Heart right ventricle (tissue), 16 donors: ENCODE data around the gene PRG2. TPM values are rescaled to one million over a fixed set of nuclear protein-coding genes. Genes with fewer than 3 reads are reported as not detected.

Experiments
- ATAC-seq, 8 donors: fragments of 200-7000 bp; cut with Tn5 transposase; one replicate each; pipeline ENCODE4 v1.9.1; 2020; ENCODE audit warnings: mild to moderate bottlenecking in 8 of 8, moderate library complexity in 8 of 8, moderate number of reproducible peaks in 1 of 8
- DNase-seq, 2 donors: peaks; one replicate each; pipeline ENCODE4 v3.0.0-alpha.2; 2020
- H3K27ac ChIP-seq, 10 donors: fragments of 200-600 bp; sonication (generic) in 2 of 10; one replicate each; pipeline versions ENCODE4 v1.5.0 to v1.8.0; 2020 to 2022; ENCODE audit warnings: mild to moderate bottlenecking in 3 of 10
- H3K27me3 ChIP-seq, 7 donors: fragments of 200-600 bp; one replicate each; pipeline ENCODE4 v1.8.0; 2021 to 2022; ENCODE audit warnings: mild to moderate bottlenecking in 2 of 7
- H3K36me3 ChIP-seq, 9 donors: fragments of 200-600 bp; sonication (generic) in 1 of 9; one replicate each; pipeline versions ENCODE4 v1.5.0 to v1.8.0; 2020 to 2022; ENCODE audit warnings: mild to moderate bottlenecking in 2 of 9
- H3K4me1 ChIP-seq, 9 donors: fragments of 200-600 bp; sonication (generic) in 1 of 9; one replicate each; pipeline versions ENCODE4 v1.5.0 to v1.8.0; 2020 to 2022; ENCODE audit warnings: mild to moderate bottlenecking in 4 of 9
- H3K4me3 ChIP-seq, 10 donors: fragments of 200-600 bp; sonication (generic) in 2 of 10; one replicate each; pipeline versions ENCODE4 v1.5.0 to v1.8.0; 2020 to 2022; ENCODE audit warnings: mild to moderate bottlenecking in 7 of 10, moderate library complexity in 2 of 10
- H3K9me3 ChIP-seq, 11 donors: fragments of 200-600 bp in 10 of 11; sonication (generic) in 2 of 11; one replicate each; pipeline versions ENCODE4 v1.5.0 to v1.8.0; 2013 to 2022; ENCODE audit warnings: mild to moderate bottlenecking in 2 of 11, control low read depth in 1 of 11, moderate library complexity in 1 of 11
- CTCF ChIP-seq, 9 donors: fragments of 200-600 bp; sonication (generic) in 2 of 9; IDR thresholded peaks; one replicate each; pipeline versions ENCODE4 v1.5.0 to v1.8.0; 2021 to 2022; ENCODE audit warnings: antibody characterized with exemption in 9 of 9, mild to moderate bottlenecking in 5 of 9, moderate library complexity in 1 of 9
- WGBS, 2 donors: extraction: QIAGEN DNeasy Blood & Tissue Kit; methylation state at CpG; one replicate each; pipeline ENCODE4 v1.1.7; 2013; ENCODE audit warnings: inconsistent platforms in 1 of 2; 5-methylcytosine and 5-hydroxymethylcytosine counted together
- intact Hi-C, 10 donors: fragments of 100-400 bp; cut with DNase I; formaldehyde crosslinking; loops; one replicate each; pipeline versions ENCODE4 v1.11.1 to v1.14.2; 2022
- polyA plus RNA-seq, 2 donors: library from polyadenylated mRNA; stranded (reverse); fragments of 200-250 nt; gene quantifications; one replicate each; pipeline ENCODE4 v1.2.3, GENCODE V29; 2013
- total RNA-seq, 10 donors: library from RNA; stranded (reverse); fragmentation: NEBNext Ultra II Directional in 3 of 10; extraction: Animal tissue kit (Norgen Biotek cat#: 25700) in 3 of 10; gene quantifications; one replicate each; pipeline versions ENCODE4 v1.2.1 to v1.2.4, GENCODE V29; 2021 to 2023
- donor health status: Arrhythmogenic right ventricular cardiomyopathy.
- donor health status: ischemic (EF 13 %, LVEDD 7.1; RV severe dilation, severe dysfunction).
- donor health status: healthy with polysubstance abuse.
- donor health status: DM: no; HTN: yes; CAD: no.
- donor health status: DM: no; HTN: no; CAD: no.
- donor health status: ischemic (EF 25% LVEDD 6.9; RV normal size, moderate dysfunction).
- donor health status: ischemic (EF 25% LVEDD 5.7; RV mildly dilated, moderate dysfunction).
- donor health status: healthy.
- donor health status: DM: yes; HTN: yes; CAD: no.
- donor health status: Ischemic cardiomyopathy.
- donor health status: ischemic (EF 35%, LVEDD 5.7; RV mildly dilated, moderate dysfunction).
- donor health status: nonischemic (EF 11% LVEDD 7.7; RV severe dilation, severe dysfunction).
- donor health status: DM: yes; HTN: yes; CAD: no.
- donor health status: PGD.
- donor health status: ischemic (EF 29% LVEDD 5.4; RV normal size, mild dysfunction).
- donor health status: nonischemic (EF 23%, LVEDD 6.1; RV moderate dilation, normal function).

PRG2 gene
- total and polyA plus RNA-seq, 12 donors, result 0.49 TPM; not detected in 11

- ATAC-seq (no peak), DNase-seq (no peak)
- Histone ChIP-seq H3K27ac (no peak overlapping the region), H3K36me3 (no peaks in the 10 kb centered on the region), H3K4me3 (no peak overlapping the region), H3K4me1 (no peaks in the 10 kb centered on the region), H3K27me3 (no peaks in the 10 kb centered on the region), H3K9me3 (no peaks in the 10 kb centered on the region)
- intact Hi-C loops, result no loop called here
- no peak for TF ChIP-seq CTCF (IDR thresholded peaks at IDR 0.05)
- whole genome bisulfite sequencing, 2 donors, result 76 to 77% methylated on average over 11 of the region's 11 CpGs
These were observed 5.6 kb upstream of the PRG2 start for GRCh38 chr11:57395905-57396623.

- H3K4me3 ChIP-seq, result no peak overlapping the region
- intact Hi-C loops, result no loop called here
- H3K27ac ChIP-seq, result no peak overlapping the region
- no peaks in the 10 kb centered on the region for H3K27me3 ChIP-seq
- WGBS, 2 donors, result 77 to 80% methylated on average over 4 of the region's 4 CpGs
- TF ChIP-seq CTCF (IDR thresholded peaks at IDR 0.05), result no peak
- H3K9me3 ChIP-seq, result no peaks in the 10 kb centered on the region
- ATAC-seq (no peak), DNase-seq (no peak)
- no peaks in the 10 kb centered on the region for H3K4me1 ChIP-seq
- no peaks in the 10 kb centered on the region for H3K36me3 ChIP-seq
These were observed 3.9 kb upstream of the PRG2 start for GRCh38 chr11:57394203-57394965.

- WGBS, 2 donors, result 83 to 84% methylated on average over 4 of the region's 4 CpGs
- H3K9me3 ChIP-seq, result no peaks in the 10 kb centered on the region
- intact Hi-C loops, result no loop called here
These were observed 2.3 kb upstream of the PRG2 start for GRCh38 chr11:57392763-57393105.

More at GRCh38 chr11:57392763-57393105, 2.3 kb upstream of the PRG2 start:
- Histone ChIP-seq H3K4me1 (peaks cover 0 to 2% (median 0%) of the 10 kb centered on the region in 9 donors), H3K27ac (no peak overlapping the region), H3K36me3 (no peaks in the 10 kb centered on the region), H3K4me3 (no peak overlapping the region), H3K27me3 (no peaks in the 10 kb centered on the region)
- DNase-seq (no peak), ATAC-seq (no peak)
- TF ChIP-seq CTCF (IDR thresholded peaks at IDR 0.05), result no peak
